ENCODE measurements around the gene KHK.

KHK gene

GRCh38 chr2:27148801-27149439, 62.3 kb downstream of the KHK start, which contains the start of gene TCF23:
Gene TCF23, plus strand, starts transcription at chr2:27149004. Its CDS starts 130 bp downstream, at chr2:27149134.
- Histone ChIP-seq H3K4me3 (ENCODE audit: low read depth, low read length) (no peak within 1 kb of the TSS), H3K4me1 (no peaks in the 10 kb centered on the region), H3K27me3 (no peaks in the 10 kb centered on the region), H3K36me3 (no peaks in the 10 kb centered on the region), H3K9me3 (no peaks in the 10 kb centered on the region)
- DNase-seq = no peak
- no peak for TF ChIP-seq CTCF (IDR thresholded peaks at IDR 0.05; ENCODE audit: low read depth, low read length)

GRCh38 chr2:27149570-27150405, 63.2 kb downstream of the KHK start:
- no peaks in the 10 kb centered on the region for H3K27me3 ChIP-seq
- no peaks in the 10 kb centered on the region for H3K36me3 ChIP-seq
- no peak overlapping the region for H3K4me3 ChIP-seq (ENCODE audit: low read depth, low read length)
- no peaks in the 10 kb centered on the region for H3K9me3 ChIP-seq
- TF ChIP-seq CTCF (IDR thresholded peaks at IDR 0.05; ENCODE audit: low read depth, low read length) = no peak
- H3K4me1 ChIP-seq = no peaks in the 10 kb centered on the region
- no peak for DNase-seq

Measured in BE2C (cell line).